Fibroblast of pulmonary artery (primary cell): ENCODE results near the gene TENM4.
A peak's percentile ranks its signal among the peaks of the same experiment; 100 is the strongest.

ENCODE experiments used
- DNase-seq: peaks from one replicate; pipeline ENCODE4 v3.0.0-alpha.2; 2010; ENCODE audit warnings: low read depth
- H3K4me3 ChIP-seq: replicated peaks from 2 replicates; pipeline ENCODE4 v1.5.1; 2011; ENCODE audit warnings: low read depth, mild to moderate bottlenecking, control low read depth, low read length, moderate library complexity
- CTCF ChIP-seq: IDR thresholded peaks from 2 replicates; pipeline ENCODE4 v1.5.1; 2011; ENCODE audit warnings: mild to moderate bottlenecking, control low read depth, low read length, inconsistent platforms; ENCODE audit errors: missing control alignments

Gene TENM4

DNA sequence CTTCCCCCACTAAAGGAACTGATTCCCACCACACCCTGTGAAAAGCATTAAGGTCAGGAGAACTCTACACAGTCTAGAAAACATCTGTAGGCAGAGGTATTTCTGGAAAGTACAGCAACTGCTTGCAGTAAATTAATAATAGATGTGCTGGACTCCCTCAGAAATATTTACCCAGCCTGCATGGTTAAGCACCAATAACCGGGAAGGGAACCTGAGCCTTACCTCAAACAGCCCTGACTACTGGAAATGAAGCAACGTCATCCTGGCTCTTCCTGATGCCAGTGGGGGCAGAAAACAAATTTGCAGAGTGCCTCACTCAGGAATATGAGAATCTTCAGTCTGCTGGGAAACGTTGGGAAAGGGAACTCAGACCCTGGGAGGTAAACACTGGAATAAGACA lies 318.1 kb downstream of the TENM4 start:
- no peak overlapping the region for H3K4me3 ChIP-seq
- no peak for TF ChIP-seq CTCF
- DNase-seq = no peak

GRCh38 chr11:79121351-79121750 lies 319.5 kb downstream of the TENM4 start:
- no peak for DNase-seq
- H3K4me3 ChIP-seq = no peak overlapping the region
- no peak for TF ChIP-seq CTCF

GRCh38 chr11:79119491-79120284 lies 321.1 kb downstream of the TENM4 start:
- no peak for TF ChIP-seq CTCF
- DNase-seq = no peak
- H3K4me3 ChIP-seq = no peak overlapping the region

DNA sequence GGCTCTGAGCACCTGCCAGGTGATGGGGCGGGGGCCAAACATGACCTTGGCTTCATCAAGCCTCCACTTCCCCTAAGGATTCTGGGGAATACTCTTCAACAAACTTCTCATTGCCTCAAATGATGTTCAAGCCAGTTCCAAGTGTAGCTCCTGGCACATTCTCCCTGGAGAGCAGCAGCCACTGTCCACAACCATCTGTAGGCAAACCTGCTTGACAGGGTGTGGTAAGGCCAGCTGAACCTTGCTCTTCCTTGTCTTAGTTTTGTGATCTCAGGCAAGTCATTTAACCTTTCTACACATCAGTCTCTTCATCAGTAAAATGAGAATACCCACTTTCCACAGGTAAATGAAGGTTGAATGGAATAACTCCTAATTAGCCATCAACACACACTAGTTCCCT lies 323.3 kb downstream of the TENM4 start:
- TF ChIP-seq CTCF = no peak
- no peak for DNase-seq
- H3K4me3 ChIP-seq = no peak overlapping the region

GRCh38 chr11:79116600-79116999 lies 324.2 kb downstream of the TENM4 start:
- no peak for TF ChIP-seq CTCF
- no peak for DNase-seq
- no peak overlapping the region for H3K4me3 ChIP-seq

- DNase-seq = peak; percentile 51
- H3K4me3 ChIP-seq = no peak overlapping the region
- no peak for TF ChIP-seq CTCF
Observed at GRCh38 chr11:79113054-79113690, 327.7 kb downstream of the TENM4 start.
